ENCODE measurements around the gene STX1A.
"Not testable (repeated sequence)": the region's sequence is repeated elsewhere in the genome, so short reads cannot be mapped to it uniquely, and the experiment has no call there.

Gene STX1A

DNA sequence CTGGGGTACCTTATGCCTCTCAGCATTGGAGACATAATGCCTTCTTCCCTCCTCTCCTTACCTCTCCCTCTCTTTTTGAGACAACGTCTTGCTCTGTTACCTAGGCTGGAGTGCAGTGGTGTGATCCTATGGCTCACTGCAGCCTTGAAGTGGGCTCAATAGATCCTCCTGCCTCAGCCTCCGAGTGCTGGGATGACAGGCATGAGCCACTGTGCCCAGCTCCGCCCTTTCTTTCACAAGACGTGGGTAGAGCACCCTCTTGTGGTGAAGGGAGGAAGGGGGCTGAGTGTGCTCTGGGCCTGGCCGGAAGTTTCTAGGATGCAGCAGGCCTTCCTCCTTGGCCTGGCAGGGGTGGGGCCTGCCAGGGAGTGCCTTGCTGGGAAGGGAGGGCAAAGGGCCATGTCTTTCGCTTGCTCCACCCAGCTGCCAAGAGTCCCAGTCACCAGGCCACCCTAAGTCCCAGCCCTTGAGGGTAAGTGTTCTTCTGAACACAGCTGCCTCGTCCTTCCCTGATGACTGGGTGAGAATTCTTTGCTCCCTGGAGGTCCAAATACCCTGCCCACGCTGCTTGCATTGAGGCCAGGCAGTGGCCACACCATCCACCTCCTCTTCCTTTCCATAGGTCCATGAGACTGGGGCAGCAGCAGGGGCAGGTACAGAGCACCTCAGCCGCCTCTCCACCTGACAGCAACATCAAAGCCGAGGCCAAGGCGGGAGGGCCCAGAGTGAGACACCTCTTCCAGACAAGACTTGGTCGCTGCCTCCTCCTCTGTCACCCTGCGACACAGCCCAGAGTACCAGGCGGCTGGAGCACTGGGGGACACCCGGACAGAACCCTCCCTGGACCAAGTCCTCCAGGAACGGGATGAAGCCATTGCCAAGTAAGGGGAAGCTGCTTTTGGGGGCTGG is 15.4 kb upstream of the STX1A start:
- peak; percentile 60 for DNase-seq

DNA sequence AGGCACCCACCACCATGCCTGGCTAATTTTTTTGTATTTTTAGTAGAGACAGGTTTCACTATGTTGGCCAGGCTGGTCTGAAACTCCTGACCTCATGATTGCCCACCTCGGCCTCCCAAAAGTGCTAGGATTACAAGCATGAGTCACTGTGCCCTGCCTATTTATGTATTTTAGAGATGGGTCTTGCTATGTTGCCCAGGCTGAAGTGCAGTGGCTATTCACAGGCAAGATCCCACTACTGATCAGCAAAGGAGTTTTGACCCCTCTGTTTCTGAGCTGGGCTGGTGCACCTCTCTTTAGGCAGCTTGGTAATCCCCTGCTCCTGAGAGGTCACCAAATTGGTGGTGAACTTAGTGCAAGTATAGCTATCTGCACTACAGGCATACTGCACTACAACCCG is 12.9 kb upstream of the STX1A start:
- DNase-seq, result no peak

DNA sequence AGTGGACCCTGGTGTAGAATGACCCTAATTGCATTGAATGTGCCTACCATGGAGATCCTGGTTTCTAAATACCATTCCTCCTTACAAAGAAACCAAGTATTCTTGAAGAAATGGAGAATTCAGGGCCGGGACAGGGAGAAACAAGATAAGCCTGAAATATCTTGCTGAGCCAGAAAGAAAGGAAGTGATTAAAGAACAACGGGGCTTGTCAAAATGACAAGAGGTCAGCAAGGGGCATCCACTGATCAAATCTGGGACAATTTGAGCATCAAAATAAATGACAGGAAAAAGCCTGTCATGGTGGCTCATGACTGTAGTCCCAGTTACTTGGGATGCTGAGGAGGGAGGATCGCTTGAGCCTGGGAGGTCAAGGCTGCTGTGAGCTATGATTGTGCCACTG is 11.0 kb upstream of the STX1A start:
- DNase-seq, result no peak

DNA sequence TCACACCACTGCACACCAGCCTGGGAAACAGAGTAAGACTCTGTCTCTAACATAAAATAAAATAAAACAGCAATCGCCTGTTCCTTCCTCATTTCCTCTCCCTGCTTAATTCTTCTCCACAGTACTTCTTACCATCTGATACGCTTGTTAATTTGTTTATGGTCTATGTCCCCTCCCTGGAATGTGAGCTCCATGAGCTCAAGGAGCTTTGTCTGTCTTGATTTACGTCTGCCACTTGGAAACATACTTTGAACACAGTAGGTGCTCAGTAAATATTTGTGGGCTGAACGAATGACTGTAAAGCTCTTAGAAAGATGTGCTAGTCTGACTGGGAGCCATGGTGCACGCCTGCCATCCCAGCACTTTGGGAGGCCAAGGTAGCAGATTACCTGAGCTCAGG is 9.1 kb upstream of the STX1A start:
- no peak for DNase-seq

DNA sequence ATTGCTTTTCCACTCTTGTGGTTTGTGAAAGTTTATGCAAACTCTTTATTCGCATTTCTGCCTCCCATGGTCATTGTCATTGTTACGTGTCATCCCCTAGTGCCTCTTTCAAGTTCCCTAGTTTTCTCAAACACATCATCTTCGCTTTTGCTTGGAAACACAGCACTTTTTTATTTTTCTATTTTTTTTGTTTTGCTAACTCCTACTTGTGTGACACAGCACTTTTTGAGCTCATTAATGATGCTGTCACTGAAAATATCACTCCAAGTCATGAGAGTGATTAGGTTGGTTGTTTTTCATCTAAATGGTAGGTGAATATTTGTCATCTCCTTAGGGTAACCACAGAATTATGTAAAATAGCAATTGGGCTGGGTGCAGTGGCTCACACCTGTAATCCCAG is 8.5 kb upstream of the STX1A start:
- no peak for DNase-seq

DNA sequence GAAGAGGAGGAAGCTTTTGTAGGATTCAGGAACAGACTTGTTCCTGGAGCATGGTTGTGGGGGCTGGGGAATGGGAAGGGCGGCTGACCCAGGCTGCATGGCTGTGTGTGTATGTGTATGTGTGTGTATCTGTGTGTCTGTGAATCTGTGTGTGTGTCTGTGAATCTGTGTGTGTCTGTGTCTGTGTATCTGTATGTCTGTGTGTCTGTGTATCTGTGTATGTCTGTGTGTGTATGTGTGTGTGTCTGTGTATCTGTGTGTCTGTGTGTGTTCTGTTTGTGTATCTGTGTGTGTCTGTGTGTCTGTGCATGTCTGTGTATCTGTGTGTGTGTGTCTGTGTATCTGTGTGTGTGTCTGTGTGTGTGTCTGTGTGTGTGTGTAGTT is 6.6 kb upstream of the STX1A start:
- no peak for DNase-seq

DNA sequence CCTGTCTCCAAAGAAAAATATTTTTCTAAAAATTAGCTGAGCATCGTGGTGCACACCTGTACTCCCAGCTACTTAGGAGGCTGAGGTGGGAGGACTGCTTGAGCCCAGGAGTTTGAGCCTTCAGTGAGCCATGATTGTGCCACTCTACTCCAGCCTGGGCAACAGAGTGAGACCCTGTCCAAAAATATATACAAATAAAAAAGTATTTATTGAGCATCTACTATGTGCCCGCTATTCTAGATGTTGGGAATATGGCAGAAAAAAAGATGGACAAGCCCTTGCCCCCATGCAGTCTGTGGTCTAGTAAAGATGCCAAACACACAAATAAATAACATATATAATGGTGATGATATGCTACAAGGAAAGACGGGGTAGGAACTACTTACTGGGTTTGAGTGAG is 4.3 kb upstream of the STX1A start:
- no peak for DNase-seq

DNA sequence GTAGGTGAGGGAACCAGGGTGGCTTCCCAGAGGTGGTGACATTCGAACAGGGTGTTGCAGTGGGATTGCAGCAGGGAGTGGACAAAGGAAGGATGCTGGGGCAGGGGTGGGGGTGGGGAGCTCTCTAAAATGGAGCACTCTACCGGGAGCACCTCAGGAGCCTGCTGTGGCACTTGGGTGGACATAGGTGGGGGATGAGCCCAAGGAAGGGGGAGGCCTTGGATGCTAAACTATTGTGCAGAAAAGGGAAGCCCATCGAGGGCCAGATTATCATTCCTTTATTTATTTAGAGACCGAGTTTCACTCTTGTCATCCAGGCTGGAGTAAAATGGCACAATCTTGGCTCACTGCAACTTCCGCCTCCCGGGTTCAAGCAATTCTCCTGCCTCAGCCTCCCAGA is 3.3 kb upstream of the STX1A start:
- DNase-seq, result no peak

DNA sequence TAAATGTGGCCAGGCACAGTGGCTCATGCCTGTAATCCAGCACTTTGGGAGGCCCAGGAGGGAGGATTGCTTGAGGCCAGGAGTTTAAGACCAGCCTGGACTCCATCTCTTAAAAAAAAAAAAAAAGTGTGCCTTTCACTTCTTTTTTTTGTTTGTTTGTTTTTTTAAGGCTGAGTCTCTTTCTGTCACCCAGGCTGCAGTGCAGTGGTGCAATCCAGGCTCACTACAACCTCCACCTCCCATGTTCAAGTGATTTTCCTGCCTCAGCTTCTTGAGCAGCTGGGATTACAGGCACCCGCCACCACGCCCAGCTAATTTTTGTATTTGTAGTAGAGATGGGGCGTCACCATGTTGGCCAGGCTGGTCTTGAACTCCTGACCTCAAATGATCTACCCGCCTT is 2.7 kb upstream of the STX1A start:
- DNase-seq, result not testable (repeated sequence)

DNA sequence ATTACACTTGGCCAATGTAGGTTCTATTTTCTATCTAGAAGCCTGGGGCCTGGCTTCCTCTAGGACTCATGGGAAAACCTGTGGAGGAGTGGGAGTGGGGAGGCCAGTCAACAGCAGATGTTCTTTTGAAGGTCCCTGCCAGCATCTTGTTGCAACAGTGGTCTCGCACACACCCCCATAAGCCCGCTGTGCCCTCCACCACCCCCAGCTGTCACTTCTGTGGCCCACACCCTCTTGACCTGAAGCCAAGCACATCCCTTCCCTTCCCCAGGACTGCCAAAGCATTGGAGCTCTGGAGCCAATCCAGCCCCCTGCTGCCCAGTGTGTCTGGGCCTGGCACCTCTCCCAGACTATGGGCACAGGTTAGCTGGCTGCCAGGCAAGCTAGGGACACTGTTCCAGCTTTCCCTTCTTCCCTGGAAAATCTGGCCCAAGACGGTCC is 1.9 kb upstream of the STX1A start:
- peak; percentile 87 for DNase-seq

DNA sequence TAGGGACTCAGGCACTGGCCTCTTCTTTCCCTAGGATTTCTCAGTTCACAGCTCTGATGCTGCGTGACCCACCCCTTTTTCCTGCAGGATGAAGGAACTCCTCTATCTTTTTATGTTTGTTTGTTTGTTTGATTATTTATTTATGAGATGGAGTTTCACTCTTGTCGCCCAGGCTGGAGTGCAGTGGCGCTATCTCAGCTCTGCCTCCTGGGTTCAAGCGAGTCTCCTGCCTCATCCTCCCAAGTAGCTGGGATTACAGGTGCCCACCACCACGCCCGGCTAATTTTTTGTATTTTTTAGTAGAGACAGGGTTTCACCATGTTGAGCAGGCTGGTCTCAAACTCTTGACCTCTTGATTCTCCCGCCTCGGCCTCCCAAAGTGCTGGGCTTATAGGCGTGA is 974 bp upstream of the STX1A start:
- not testable (repeated sequence) for DNase-seq

DNA sequence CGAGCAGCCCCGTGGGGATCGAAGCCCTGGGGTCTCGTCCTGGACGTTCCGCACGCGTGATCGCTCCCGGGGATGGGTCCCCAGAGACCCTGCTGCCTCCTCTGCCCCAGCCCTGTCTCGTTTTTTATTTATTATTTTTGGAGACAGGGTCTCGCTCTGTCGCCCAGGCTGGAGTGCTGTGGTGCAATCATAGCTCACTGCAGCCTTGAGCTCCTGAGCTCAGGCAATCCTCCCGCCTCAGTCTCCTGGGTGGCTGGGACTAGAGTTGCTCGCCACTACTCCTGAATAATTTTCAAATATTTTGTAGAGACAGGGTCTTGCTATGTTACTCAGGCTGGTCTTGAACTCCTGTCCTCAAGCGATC is 319 bp upstream of the STX1A start:
- no peak for DNase-seq

DNA sequence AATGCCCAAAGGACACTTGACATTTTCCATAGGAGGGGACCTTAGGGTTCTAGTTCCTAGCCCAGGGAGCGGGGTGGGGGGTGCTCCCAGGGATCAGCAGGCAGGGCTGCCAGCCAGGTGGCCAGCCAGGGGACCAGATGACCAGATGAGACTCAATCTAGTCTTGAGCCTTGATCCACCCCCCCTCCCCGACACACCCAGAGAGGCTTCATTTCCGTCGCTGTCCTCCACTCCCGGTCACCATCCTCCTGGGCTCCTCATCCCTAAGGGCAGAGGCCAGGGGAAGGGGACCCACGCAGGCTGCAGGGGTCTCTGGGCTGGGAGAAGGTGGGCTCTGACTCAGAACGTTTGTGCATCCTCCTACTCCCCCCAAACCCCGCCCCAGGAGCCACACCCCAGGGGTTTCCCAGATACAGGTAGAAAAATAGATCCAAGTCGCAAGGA is 1.0 kb downstream of the STX1A start:
- no peak for DNase-seq

DNA sequence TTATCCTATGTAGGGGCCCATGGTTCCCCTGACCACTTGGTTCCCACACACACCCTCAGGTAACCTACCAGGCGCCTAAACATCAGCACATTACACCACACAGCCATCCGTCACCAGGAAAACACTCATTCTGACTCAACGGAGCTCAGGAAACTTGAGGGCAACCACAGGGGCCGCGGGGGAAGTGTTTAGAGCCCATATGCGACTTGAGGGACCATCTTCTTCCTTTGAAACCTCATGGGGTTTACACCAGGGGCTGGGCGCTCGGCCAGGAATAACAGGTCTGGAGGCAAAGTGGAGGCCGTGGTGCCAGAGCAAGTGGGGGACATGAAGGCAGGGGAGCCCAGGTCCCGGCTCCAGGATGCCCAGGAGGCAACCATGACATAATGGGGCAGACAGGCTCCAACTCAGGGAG is 1.5 kb downstream of the STX1A start:
- no peak for DNase-seq

DNA sequence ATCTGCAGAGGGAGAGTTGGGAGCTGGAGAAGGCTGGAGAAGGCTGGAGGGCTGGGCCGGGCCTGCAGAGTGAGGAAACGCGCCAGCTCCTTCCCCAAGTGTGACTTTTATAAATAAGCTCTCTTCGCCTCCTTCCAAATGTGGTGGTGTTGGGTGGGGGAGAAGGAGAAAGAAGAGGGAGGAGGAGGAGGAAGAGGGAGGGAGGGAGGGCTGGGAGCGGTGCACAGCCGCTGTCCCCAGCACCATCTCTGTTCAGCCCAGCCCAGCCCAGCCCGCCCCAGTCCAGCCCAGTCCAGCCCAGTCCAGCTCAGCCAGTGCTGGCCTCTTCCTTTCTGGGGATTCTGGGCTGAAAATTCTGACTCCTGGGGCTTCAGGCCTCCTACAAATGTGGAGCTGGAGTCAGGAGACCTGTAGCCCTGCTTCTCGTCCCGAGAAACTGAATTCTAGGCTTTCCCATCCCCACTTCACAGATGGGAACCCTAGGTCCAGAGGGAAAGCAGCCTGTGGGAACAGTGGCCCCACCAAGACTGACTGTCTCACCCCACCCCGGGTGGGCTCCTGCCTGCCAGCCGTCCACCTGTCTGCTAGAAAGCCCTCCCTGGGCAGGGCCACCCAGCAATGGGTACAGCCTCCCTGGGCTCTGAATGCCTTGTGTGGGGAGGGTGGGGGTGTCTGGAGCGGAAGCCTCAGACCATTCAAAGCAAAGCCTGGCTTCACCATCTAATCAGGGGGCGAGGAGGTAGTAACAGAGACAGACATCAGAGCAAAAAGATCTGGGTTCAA is 2.3 kb downstream of the STX1A start:
- DNase-seq, result no peak

DNA sequence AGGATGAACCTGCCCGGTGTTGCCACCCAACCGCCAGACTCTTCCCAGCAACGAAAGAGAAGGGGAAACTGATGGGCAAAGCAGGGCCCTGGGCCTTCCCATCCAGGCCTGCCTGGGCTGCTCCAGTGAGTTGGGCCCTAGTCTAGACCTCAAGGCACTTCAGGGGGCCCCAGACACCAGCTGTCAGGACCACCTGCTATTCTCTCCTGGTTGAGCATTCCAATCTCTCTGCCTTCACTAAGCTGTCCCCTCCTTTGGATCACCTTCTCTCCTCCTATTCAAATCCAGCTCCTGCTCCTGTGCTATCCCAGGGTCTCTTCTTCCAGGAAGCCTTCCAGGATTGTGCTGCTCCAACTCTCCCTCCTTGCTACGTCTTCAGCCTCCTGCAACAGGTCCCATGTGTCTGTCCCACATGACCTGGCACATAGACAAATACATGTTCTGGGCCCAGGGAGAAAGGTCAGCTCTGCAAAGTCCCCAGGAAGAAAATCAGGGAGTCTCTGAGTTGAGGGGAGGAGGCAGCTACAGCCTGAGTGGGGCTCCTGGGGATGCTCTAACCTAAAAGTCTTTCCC is 3.1 kb downstream of the STX1A start:
- no peak for DNase-seq

DNA sequence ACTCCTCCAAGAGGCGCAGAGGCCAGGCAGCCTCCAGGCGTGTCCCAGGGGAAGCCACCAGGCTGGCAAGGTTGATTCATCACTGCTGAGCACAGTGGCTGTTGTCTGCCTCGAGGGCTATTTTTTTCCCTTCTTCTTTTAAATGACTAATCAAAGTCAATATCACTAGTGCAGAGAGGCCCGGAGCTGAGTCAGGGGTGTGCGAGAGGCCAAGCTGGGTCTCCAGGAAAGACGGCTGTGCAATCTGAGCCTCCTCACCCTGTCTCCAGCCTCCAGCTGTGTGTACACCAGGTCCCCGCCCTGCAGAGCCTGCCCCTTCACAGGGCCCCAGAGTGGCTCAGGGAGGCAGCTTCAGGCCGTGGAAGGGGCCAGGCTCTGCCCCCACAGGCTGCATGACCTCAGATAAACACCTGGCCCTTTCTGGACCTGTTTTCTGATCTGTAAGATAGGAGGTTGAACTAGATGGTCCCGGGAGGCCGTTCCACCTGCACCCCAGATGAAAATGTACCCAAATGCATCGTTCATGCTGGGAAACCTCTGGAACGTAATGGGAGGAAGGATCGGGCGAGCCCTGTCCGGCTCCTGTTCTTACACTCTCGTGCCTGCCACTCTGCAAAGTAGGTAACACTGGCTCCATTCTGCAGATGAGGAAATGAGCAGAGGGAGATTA is 3.7 kb downstream of the STX1A start:
- peak; percentile 81 for DNase-seq

DNA sequence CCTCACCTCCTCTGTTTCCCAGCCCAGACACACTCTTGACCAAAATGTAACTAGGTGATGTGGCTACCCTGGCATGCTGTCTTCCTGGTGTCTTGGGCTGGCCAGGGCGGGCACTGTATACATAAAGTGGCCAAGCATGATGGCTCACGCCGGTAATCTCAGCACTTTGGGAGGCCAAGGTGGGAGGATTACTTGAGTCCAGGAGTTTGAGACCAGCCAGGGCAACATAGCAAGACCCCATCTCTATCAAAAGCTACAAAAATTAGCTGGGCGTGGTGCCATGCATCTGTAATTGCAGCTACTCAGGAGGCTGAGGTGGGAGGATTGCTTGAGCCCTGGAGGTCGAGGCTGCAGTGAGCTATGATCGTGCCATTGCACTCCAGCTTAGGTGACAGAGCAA is 6.2 kb downstream of the STX1A start:
- DNase-seq, result not testable (repeated sequence)

DNA sequence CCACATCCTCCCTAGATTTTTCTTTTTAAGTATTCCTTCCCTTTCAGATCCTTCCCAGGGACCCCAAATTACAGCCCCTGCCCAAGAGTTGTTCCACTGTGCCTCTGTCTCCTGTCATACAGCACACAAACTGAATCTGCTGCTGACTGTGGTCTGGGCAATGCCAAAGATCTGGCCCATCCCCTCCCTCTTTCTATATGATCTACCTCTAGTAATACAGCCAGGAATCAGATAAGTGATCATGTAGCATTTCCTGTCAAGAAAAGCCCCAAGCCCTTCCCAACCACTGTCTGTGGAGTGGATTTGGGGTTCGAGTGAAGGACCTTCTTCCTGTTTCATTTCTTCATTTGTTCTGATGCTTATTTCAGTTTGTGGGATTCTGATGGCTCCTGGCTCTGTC is 6.7 kb downstream of the STX1A start:
- no peak for DNase-seq

DNA sequence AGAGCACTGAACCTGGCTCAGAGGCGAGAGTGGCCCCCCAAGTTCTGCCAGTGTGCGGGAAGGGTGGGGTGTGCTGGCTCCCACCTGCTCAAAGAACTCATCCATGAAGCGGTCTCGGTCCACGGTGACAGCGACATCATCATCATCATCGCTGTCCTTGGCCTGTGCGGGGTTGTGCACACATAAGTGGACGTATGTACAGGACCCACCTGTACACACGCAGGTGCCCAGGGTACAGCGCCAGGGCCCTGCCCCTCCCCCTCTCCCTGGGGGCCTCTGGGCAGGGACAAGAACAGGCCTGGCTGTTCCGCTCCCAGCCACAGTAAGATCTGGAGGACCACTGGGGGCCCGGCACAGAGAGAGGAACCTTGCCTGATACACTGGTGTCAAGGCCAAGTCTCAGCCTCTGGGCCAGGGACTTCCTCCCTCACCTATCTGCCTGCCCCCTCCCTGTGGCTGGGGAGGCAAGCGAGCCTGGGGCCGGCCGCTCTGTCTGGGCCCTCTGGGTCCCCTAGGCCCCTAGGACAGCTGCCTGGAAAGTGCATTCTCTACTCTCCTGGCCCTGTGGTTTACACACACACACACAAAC is 10.4 kb downstream of the STX1A start:
- no peak for DNase-seq

DNA sequence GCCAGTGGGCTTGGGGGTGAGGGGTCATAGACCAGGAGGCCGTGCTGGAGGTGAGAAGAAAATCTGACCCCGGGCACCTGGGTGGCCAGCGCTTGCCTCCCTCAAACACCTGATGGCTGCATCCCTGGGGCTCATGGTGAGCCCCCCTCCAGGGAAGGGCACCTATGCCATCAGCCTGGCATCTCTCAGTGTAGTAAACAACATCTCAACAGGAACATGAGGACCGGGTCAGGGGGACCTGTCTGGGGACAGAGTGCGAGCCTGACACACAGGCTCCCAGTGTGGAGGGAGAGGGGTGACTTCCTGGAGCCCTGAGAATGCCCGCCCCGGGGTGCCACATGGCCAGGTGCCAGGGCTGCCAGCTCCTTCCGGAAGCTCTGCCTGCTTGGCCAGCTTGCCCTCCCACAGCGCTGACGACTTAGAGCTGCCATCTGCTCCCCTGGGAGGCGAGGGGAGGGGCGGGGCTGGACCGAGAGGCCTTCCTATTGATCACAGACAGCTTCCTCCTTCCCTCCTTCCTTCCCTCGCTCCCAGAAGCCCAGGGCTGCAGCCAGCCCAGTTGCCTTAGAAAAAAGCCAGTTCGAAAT is 12.3 kb downstream of the STX1A start:
- DNase-seq, result no peak

Measured in left hindlimb (tissue), 1 donor.